ENCODE measurements around the gene ITGA1.

ITGA1 gene

GRCh38 chr5:52767766-52768480 is 19.8 kb upstream of the ITGA1 start:
- Histone ChIP-seq H3K4me1 (ENCODE audit: control insufficient read depth, insufficient read depth, low read length) (no peaks in the 10 kb centered on the region), H3K4me3 (ENCODE audit: low read depth, low read length) (no peak overlapping the region), H3K9me3 (ENCODE audit: control insufficient read depth, insufficient read depth, low read depth, low read length) (no peaks in the 10 kb centered on the region), H3K27ac (ENCODE audit: extremely low read depth, low read depth, low read length) (no peak overlapping the region), H3K36me3 (ENCODE audit: control insufficient read depth in 2 of 2, insufficient read depth in 1 of 2, low read length in 2 of 2) (no peaks in the 10 kb centered on the region)
- CTCF ChIA-PET: interaction anchor here (0.9 to 1.1 kb wide), 2 partner anchors 14 to 19 kb away, joined by 3 to 4 read pairs; partner anchors contain the start of genes ITGA1 and PELO
- POLR2A ChIA-PET: no interaction called here
- TF ChIP-seq ZNF140 (tag by site-specific recombination; IDR thresholded peaks at IDR 0.05) (no peak), GLIS1 (tag by site-specific recombination; IDR thresholded peaks at IDR 0.05) (no peak), ZNF280C (tag by site-specific recombination; IDR thresholded peaks at IDR 0.05) (no peak), ZNF239 (tag by site-specific recombination; IDR thresholded peaks at IDR 0.05) (no peak), ZNF366 (tag by site-specific recombination; conservative IDR thresholded peaks at IDR 0.05) (no peak), YY2 (tag by site-specific recombination; IDR thresholded peaks at IDR 0.05) (no peak), ZXDB (tag by site-specific recombination; IDR thresholded peaks at IDR 0.05) (no peak), SCRT2 (tag by site-specific recombination; IDR thresholded peaks at IDR 0.05) (no peak), ZBTB48 (tag by site-specific recombination; IDR thresholded peaks at IDR 0.05) (no peak), ZNF560 (tag by site-specific recombination; IDR thresholded peaks at IDR 0.05; ENCODE audit: borderline replicate concordance) (no peak), REST (tag by site-specific recombination; IDR thresholded peaks at IDR 0.05) (no peak), ZNF155 (tag by site-specific recombination; IDR thresholded peaks at IDR 0.05) (no peak), ZNF791 (tag by site-specific recombination; IDR thresholded peaks at IDR 0.05) (no peak), ZNF223 (tag by site-specific recombination; IDR thresholded peaks at IDR 0.05) (no peak), ZNF335 (tag by site-specific recombination; conservative IDR thresholded peaks at IDR 0.05) (no peak), SP7 (tag by site-specific recombination; IDR thresholded peaks at IDR 0.05) (no peak), ZNF362 (tag by site-specific recombination; IDR thresholded peaks at IDR 0.05) (no peak), ZNF146 (tag by site-specific recombination; IDR thresholded peaks at IDR 0.05) (no peak), BCL11A (tag by site-specific recombination; IDR thresholded peaks at IDR 0.05; ENCODE audit: low read depth) (no peak)
- TF ChIP-seq, protein P1, sequence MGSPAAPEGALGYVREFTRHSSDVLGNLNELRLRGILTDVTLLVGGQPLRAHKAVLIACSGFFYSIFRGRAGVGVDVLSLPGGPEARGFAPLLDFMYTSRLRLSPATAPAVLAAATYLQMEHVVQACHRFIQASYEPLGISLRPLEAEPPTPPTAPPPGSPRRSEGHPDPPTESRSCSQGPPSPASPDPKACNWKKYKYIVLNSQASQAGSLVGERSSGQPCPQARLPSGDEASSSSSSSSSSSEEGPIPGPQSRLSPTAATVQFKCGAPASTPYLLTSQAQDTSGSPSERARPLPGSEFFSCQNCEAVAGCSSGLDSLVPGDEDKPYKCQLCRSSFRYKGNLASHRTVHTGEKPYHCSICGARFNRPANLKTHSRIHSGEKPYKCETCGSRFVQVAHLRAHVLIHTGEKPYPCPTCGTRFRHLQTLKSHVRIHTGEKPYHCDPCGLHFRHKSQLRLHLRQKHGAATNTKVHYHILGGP (tag by site-specific recombination; IDR thresholded peaks at IDR 0.05): no peak
